Lower lobe of right lung (tissue), 2 donors: ENCODE results near the gene VCAM1. TPM values are rescaled to one million over a fixed set of nuclear protein-coding genes. Genes with fewer than 3 reads are reported as not detected.

Experiments
- ATAC-seq, 2 donors: fragments of 200-7000 bp; cut with Tn5 transposase; one replicate each; pipeline ENCODE4 v1.9.1; 2020 to 2022; ENCODE audit warnings: mild to moderate bottlenecking in 2 of 2, moderate library complexity in 2 of 2
- DNase-seq: peaks from one replicate; pipeline ENCODE4 v3.0.0-alpha.2; 2020
- H3K27ac ChIP-seq: fragments of 200-600 bp; one replicate; pipeline ENCODE4 v1.8.0; 2022
- H3K27me3 ChIP-seq: fragments of 200-600 bp; one replicate; pipeline ENCODE4 v1.8.0; 2022; ENCODE audit warnings: low read depth
- H3K36me3 ChIP-seq: fragments of 200-600 bp; one replicate; pipeline ENCODE4 v1.8.0; 2022; ENCODE audit warnings: mild to moderate bottlenecking
- H3K4me1 ChIP-seq: fragments of 200-600 bp; one replicate; pipeline ENCODE4 v1.8.0; 2022
- H3K4me3 ChIP-seq: fragments of 200-600 bp; one replicate; pipeline ENCODE4 v1.8.0; 2022; ENCODE audit warnings: mild to moderate bottlenecking
- H3K9me3 ChIP-seq: fragments of 200-600 bp; one replicate; pipeline ENCODE4 v1.8.0; 2022
- CTCF ChIP-seq: fragments of 200-600 bp; IDR thresholded peaks from one replicate; pipeline ENCODE4 v1.8.0; 2022; ENCODE audit warnings: antibody characterized with exemption, mild to moderate bottlenecking
- intact Hi-C: fragments of 100-400 bp; cut with DNase I; formaldehyde crosslinking; loops from one replicate; pipeline ENCODE4 v1.11.0; 2022
- total RNA-seq: library from RNA; stranded (reverse); fragmentation: NEBNext Ultra II Directional; extraction: Animal tissue kit (Norgen Biotek cat#: 25700); gene quantifications from one replicate; pipeline ENCODE4 v1.2.1, GENCODE V29; 2021
- donor health status: DM: no; HTN: yes; CAD: no; lungs with severe emphysema.

The VCAM1 gene
- total RNA-seq, 1 donor from 2014 or later: 5.5 TPM

- Histone ChIP-seq H3K9me3 (no peaks in the 10 kb centered on the region), H3K4me3 (no peak overlapping the region), H3K27ac (no peak overlapping the region), H3K27me3 (no peaks in the 10 kb centered on the region), H3K4me1 (no peaks in the 10 kb centered on the region), H3K36me3 (no peaks in the 10 kb centered on the region)
- intact Hi-C loops: no loop called here
- no peak for TF ChIP-seq CTCF
- DNase-seq: no peak
- ATAC-seq: no peak
These were observed 47.8 kb downstream of the VCAM1 start for GRCh38 chr1:100767176-100767890.

- no peaks in the 10 kb centered on the region for H3K9me3 ChIP-seq
- H3K4me3 ChIP-seq: no peak overlapping the region
- no peaks in the 10 kb centered on the region for H3K36me3 ChIP-seq
- ATAC-seq (no peak), DNase-seq (no peak)
- no peak overlapping the region for H3K27ac ChIP-seq
- H3K27me3 ChIP-seq: no peaks in the 10 kb centered on the region
- intact Hi-C loops: no loop called here
- no peaks in the 10 kb centered on the region for H3K4me1 ChIP-seq
- TF ChIP-seq CTCF: no peak
These were observed 49.8 kb downstream of the VCAM1 start for GRCh38 chr1:100769323-100769722.

- Histone ChIP-seq H3K27ac (no peak overlapping the region), H3K4me3 (no peak overlapping the region), H3K27me3 (no peaks in the 10 kb centered on the region), H3K4me1 (no peaks in the 10 kb centered on the region), H3K9me3 (no peaks in the 10 kb centered on the region), H3K36me3 (no peaks in the 10 kb centered on the region)
- DNase-seq (no peak), ATAC-seq (no peak)
- intact Hi-C loops: no loop called here
- no peak for TF ChIP-seq CTCF
These were observed 50.5 kb downstream of the VCAM1 start for GRCh38 chr1:100769906-100770646.

GRCh38 chr1:100773444-100773843, 53.9 kb downstream of the VCAM1 start:
- no peaks in the 10 kb centered on the region for H3K27me3 ChIP-seq
- H3K4me1 ChIP-seq: no peaks in the 10 kb centered on the region
- no peak for ATAC-seq
- no peak for TF ChIP-seq CTCF
- H3K4me3 ChIP-seq: no peak overlapping the region
- intact Hi-C loops: no loop called here
- H3K36me3 ChIP-seq: no peaks in the 10 kb centered on the region
- H3K27ac ChIP-seq: no peak overlapping the region
- no peak for DNase-seq
- no peaks in the 10 kb centered on the region for H3K9me3 ChIP-seq

GRCh38 chr1:100774370-100774769, 54.8 kb downstream of the VCAM1 start:
- intact Hi-C loops: no loop called here
- no peak for DNase-seq
- no peak overlapping the region for H3K4me3 ChIP-seq
- no peaks in the 10 kb centered on the region for H3K9me3 ChIP-seq
- no peaks in the 10 kb centered on the region for H3K4me1 ChIP-seq
- no peaks in the 10 kb centered on the region for H3K36me3 ChIP-seq
- ATAC-seq: no peak
- no peaks in the 10 kb centered on the region for H3K27me3 ChIP-seq
- no peak for TF ChIP-seq CTCF
- H3K27ac ChIP-seq: no peak overlapping the region
